Right renal cortex interstitium (tissue), 3 donors: ENCODE results near the gene GAL. TPM values are rescaled to one million over a fixed set of nuclear protein-coding genes. Genes with fewer than 3 reads are reported as not detected.

ENCODE experiments used
- DNase-seq, 3 donors: peaks; one replicate each; pipeline ENCODE4 v3.0.0-alpha.2; 2013; ENCODE audit warnings: low read depth in 3 of 3, low spot score in 2 of 3
- polyA plus RNA-seq, 3 donors: library from polyadenylated mRNA; unstranded; fragments of 120-200 nt; gene quantifications; one replicate each; pipeline ENCODE4 v1.2.1, GENCODE V29; 2013; ENCODE audit not compliant: insufficient read length in 3 of 3

Gene GAL
- polyA plus RNA-seq, 3 donors = 0.16 TPM; not detected in 2

- DNase-seq = no peak
These were observed 20.5 kb downstream of the GAL start for GRCh38 chr11:68704887-68705286.

GRCh38 chr11:68707527-68707926, 23.2 kb downstream of the GAL start:
- no peak for DNase-seq

GRCh38 chr11:68709062-68709461, 24.7 kb downstream of the GAL start:
- no peak for DNase-seq

GRCh38 chr11:68710409-68710808, 26.1 kb downstream of the GAL start:
- DNase-seq = no peak

GRCh38 chr11:68711114-68711513, 26.8 kb downstream of the GAL start:
- no peak for DNase-seq

- DNase-seq = peak in 2 of 3 donors; percentile 10 to 41
These were observed 29.9 kb downstream of the GAL start for GRCh38 chr11:68714060-68714856.

- no peak for DNase-seq
These were observed 31.2 kb downstream of the GAL start for GRCh38 chr11:68715456-68716122.

GRCh38 chr11:68721075-68721474, 36.7 kb downstream of the GAL start:
- DNase-seq = no peak

GRCh38 chr11:68722143-68722542, 37.8 kb downstream of the GAL start:
- no peak for DNase-seq

GRCh38 chr11:68724293-68724692, 39.9 kb downstream of the GAL start:
- no peak for DNase-seq

- no peak for DNase-seq
These were observed 43.4 kb downstream of the GAL start for GRCh38 chr11:68727783-68728182.

- no peak for DNase-seq
These were observed 49.8 kb downstream of the GAL start for GRCh38 chr11:68734111-68734510.

- DNase-seq = no peak
These were observed 50.8 kb downstream of the GAL start for GRCh38 chr11:68735125-68735524.

GRCh38 chr11:68735646-68736045, 51.3 kb downstream of the GAL start:
- DNase-seq = no peak

Other genes starting within 250 kb of the GAL start
- gene PPP6R3, start 223.8 kb upstream of the GAL start, polyA plus RNA-seq = 10 to 100 TPM; 95.8 to 99.3 (median 98.1) TPM
- gene TESMIN, start 67.0 kb downstream of the GAL start, polyA plus RNA-seq = 10 to 100 TPM; 16.3 to 18.6 (median 18.1) TPM
- gene CPT1A, start 157.4 kb downstream of the GAL start, polyA plus RNA-seq = 10 to 100 TPM; 34.9 to 39.6 (median 35.0) TPM
- gene MRPL21, start 219.3 kb downstream of the GAL start, polyA plus RNA-seq = 10 to 100 TPM; 60.9 to 81.6 (median 69.6) TPM
- 10 to 100 TPM; 12.3 to 15.7 (median 12.4) TPM for gene IGHMBP2, start 219.3 kb downstream of the GAL start, polyA plus RNA-seq